Measurements from ENCODE around the gene FBXO36. TPM values are rescaled to one million over a fixed set of nuclear protein-coding genes. Genes with fewer than 3 reads are reported as not detected.

The FBXO36 gene
- total and polyA plus RNA-seq, 2 of the 13 experiments (the other 11 are each of a cell fraction or from before 2014, with no cell fraction given) = 2.8 TPM

- TF ChIP-seq, protein P1, sequence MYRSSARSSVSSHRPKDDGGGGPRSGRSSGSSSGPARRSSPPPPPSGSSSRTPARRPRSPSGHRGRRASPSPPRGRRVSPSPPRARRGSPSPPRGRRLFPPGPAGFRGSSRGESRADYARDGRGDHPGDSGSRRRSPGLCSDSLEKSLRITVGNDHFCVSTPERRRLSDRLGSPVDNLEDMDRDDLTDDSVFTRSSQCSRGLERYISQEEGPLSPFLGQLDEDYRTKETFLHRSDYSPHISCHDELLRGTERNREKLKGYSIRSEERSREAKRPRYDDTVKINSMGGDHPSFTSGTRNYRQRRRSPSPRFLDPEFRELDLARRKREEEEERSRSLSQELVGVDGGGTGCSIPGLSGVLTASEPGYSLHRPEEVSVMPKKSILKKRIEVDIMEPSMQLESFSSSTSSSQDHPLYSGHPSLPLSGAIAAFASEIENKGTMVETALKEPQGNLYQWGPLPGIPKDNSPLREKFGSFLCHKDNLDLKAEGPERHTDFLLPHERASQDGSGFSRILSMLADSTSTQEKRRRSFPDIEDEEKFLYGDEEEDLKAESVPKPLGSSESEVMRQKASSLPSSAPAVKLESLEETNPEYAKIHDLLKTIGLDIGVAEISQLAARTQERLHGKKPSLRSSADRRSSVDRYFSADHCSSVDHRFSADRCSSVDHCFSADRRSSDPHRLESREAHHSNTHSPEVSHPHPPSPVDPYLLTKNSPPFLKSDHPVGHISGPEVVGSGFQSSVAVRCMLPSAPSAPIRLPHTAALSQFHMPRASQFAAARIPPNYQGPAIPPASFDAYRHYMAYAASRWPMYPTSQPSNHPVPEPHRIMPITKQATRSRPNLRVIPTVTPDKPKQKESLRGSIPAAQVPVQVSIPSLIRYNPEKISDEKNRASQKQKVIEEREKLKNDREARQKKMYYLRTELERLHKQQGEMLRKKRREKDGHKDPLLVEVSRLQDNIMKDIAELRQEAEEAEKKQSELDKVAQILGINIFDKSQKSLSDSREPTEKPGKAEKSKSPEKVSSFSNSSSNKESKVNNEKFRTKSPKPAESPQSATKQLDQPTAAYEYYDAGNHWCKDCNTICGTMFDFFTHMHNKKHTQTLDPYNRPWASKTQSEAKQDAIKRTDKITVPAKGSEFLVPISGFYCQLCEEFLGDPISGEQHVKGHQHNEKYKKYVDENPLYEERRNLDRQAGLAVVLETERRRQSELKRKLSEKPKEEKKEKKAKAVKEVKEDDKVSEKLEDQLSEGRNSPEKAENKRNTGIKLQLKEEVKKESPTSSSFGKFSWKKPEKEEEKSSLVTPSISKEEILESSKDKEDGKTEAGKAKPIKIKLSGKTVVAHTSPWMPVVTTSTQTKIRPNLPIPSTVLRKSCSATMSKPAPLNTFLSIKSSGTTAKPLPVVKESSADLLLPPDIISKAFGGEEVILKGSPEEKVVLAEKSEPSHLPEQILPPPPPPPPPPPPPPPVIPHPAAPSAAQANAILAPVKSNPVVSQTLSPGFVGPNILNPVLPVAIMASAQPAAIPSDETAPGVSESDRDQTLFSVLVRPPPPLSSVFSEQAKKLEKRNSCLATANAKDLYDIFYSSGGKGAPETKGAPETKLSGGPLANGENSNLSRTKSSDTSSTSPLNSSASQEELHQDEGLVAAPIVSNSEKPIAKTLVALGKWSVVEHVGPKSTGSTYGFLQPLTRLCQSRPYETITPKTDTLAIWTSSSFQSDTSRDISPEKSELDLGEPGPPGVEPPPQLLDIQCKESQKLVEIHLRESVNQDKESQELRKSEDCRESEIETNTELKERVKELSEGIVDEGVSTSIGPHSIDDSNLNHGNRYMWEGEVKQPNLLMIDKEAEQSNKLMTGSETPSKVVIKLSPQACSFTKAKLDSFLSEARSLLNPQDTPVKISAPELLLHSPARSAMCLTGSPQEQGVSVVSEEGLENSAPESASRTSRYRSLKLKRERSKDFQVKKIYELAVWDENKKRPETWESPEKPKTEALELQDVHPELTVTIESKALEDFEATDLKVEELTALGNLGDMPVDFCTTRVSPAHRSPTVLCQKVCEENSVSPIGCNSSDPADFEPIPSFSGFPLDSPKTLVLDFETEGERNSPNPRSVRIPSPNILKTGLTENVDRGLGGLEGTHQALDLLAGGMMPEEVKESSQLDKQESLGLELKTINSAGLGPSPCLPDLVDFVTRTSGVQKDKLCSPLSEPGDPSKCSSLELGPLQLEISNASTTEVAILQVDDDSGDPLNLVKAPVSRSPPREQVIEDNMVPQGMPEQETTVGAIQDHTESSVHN (CRISPR knock-in tag; IDR thresholded peaks at IDR 0.05) = no peak
- TF ChIP-seq ZNF264 (CRISPR knock-in tag; IDR thresholded peaks at IDR 0.05) = no peak
- TF ChIP-seq RNF219 (CRISPR knock-in tag; IDR thresholded peaks at IDR 0.05) = no peak
- TF ChIP-seq IRF2 (CRISPR knock-in tag; IDR thresholded peaks at IDR 0.05) = no peak
- peak in 1 of 2 experiments; percentile 42; a peak in 2 of 4 replicates for TF ChIP-seq EP300 (IDR thresholded peaks at IDR 0.05; ENCODE audit: low read depth in 2 of 2, low read length in 2 of 2)
- no peak for TF ChIP-seq EP300 (CRISPR knock-in tag; IDR thresholded peaks at IDR 0.05; ENCODE audit: borderline replicate concordance)
- TF ChIP-seq, protein P2, sequence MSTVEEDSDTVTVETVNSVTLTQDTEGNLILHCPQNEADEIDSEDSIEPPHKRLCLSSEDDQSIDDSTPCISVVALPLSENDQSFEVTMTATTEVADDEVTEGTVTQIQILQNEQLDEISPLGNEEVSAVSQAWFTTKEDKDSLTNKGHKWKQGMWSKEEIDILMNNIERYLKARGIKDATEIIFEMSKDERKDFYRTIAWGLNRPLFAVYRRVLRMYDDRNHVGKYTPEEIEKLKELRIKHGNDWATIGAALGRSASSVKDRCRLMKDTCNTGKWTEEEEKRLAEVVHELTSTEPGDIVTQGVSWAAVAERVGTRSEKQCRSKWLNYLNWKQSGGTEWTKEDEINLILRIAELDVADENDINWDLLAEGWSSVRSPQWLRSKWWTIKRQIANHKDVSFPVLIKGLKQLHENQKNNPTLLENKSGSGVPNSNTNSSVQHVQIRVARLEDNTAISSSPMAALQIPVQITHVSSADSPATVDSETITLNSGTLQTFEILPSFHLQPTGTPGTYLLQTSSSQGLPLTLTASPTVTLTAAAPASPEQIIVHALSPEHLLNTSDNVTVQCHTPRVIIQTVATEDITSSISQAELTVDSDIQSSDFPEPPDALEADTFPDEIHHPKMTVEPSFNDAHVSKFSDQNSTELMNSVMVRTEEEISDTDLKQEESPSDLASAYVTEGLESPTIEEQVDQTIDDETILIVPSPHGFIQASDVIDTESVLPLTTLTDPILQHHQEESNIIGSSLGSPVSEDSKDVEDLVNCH (CRISPR knock-in tag; IDR thresholded peaks at IDR 0.05) = no peak
- TF ChIP-seq THAP8 (CRISPR knock-in tag; IDR thresholded peaks at IDR 0.05; ENCODE audit: borderline replicate concordance) = no peak
- no peak for TF ChIP-seq TSC22D2 (CRISPR knock-in tag; IDR thresholded peaks at IDR 0.05; ENCODE audit: borderline replicate concordance)
- no peak for TF ChIP-seq RXRA (CRISPR knock-in tag; IDR thresholded peaks at IDR 0.05)
- TF ChIP-seq, protein P3, sequence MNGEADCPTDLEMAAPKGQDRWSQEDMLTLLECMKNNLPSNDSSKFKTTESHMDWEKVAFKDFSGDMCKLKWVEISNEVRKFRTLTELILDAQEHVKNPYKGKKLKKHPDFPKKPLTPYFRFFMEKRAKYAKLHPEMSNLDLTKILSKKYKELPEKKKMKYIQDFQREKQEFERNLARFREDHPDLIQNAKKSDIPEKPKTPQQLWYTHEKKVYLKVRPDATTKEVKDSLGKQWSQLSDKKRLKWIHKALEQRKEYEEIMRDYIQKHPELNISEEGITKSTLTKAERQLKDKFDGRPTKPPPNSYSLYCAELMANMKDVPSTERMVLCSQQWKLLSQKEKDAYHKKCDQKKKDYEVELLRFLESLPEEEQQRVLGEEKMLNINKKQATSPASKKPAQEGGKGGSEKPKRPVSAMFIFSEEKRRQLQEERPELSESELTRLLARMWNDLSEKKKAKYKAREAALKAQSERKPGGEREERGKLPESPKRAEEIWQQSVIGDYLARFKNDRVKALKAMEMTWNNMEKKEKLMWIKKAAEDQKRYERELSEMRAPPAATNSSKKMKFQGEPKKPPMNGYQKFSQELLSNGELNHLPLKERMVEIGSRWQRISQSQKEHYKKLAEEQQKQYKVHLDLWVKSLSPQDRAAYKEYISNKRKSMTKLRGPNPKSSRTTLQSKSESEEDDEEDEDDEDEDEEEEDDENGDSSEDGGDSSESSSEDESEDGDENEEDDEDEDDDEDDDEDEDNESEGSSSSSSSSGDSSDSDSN (CRISPR knock-in tag; IDR thresholded peaks at IDR 0.05) = no peak
- no peak for TF ChIP-seq RORA (CRISPR knock-in tag; IDR thresholded peaks at IDR 0.05)
- no peak for TF ChIP-seq ARNT (IDR thresholded peaks at IDR 0.05)
- TF ChIP-seq TCF7 (IDR thresholded peaks at IDR 0.05; ENCODE audit: low read depth) = peak; percentile 70
- no peak for TF ChIP-seq ZNF850 (CRISPR knock-in tag; conservative IDR thresholded peaks at IDR 0.05)
These were observed 22.3 kb upstream of the FBXO36 start (continued) for GRCh38 chr2:229900012-229900411.

Data from HepG2 (cell line).